ENCODE data around the gene AKAP6. TPM values are rescaled to one million over a fixed set of nuclear protein-coding genes. Genes with fewer than 3 reads are reported as not detected.

Gene AKAP6
- total RNA-seq, 1 experiment from 2014 or later = 1.1 TPM

DNA sequence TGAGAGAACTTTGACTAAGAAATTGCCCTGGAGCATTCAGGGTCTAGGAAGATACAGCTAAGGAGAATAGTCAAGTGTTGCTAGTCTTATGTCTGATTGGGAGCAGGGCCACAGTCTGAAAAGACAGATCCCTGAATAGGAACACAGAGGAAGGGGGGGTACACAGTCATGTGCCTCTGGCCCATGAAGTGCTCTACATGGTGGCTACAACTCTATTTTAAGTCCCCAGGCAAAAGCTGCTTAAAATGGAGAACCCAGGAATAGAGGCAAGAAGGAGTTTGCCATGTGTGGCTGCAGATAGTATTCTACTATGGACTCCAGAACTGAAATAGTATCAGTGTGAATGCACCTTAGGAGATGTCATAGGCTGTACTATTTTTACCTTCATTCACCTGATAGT is 491.6 kb downstream of the AKAP6 start:
- Histone ChIP-seq H3K79me1 (ENCODE audit: insufficient read depth, low read depth, low read length, poor library complexity, severe bottlenecking) (no peaks in the 10 kb centered on the region), H2BK120ac (ENCODE audit: low read depth, low read length, poor library complexity, severe bottlenecking) (no peak overlapping the region), H3K4me1 (ENCODE audit: insufficient read depth, low read length) (no peaks in the 10 kb centered on the region), H3T11ph (ENCODE audit: low read length) (no peak overlapping the region), H3K18ac (ENCODE audit: insufficient read length, low read depth, low read length) (no peak overlapping the region), H4K20me1 (ENCODE audit: control insufficient read depth, insufficient read depth, insufficient read length) (no peaks in the 10 kb centered on the region), H3K79me2 (ENCODE audit: insufficient read depth, low read length) (no peaks in the 10 kb centered on the region), H2BK15ac (ENCODE audit: low read depth, low read length) (no peak overlapping the region), H3K4ac (ENCODE audit: low read depth, low read length) (no peak overlapping the region), H3K23me2 (ENCODE audit: insufficient read length, low read depth, low read length, poor library complexity, severe bottlenecking) (no peaks in the 10 kb centered on the region), H3K14ac (ENCODE audit: insufficient read depth, low read length) (no peak overlapping the region), H2BK5ac (ENCODE audit: insufficient read length, low read length) (no peak overlapping the region), H2BK12ac (ENCODE audit: insufficient read length, low read depth, low read length) (no peak overlapping the region), H3K27ac (ENCODE audit: insufficient read length, low read depth, low read length) (no peak overlapping the region), H2AFZ (ENCODE audit: low read length) (no peak overlapping the region), H4K5ac (ENCODE audit: insufficient read length, low read depth, low read length) (no peak overlapping the region), H3K23ac (ENCODE audit: insufficient read length, low read depth, low read length) (no peak overlapping the region), H3K9me3 (ENCODE audit: control insufficient read depth, low read depth, low read length) (no peaks in the 10 kb centered on the region), H4K91ac (ENCODE audit: insufficient read length, low read depth, low read length) (no peak overlapping the region), H3K4me2 (ENCODE audit: insufficient read depth, insufficient read length, low read length) (no peak overlapping the region), H2BK20ac (ENCODE audit: low read depth, low read length, poor library complexity, severe bottlenecking) (no peak overlapping the region), H3K27me3 (ENCODE audit: insufficient read depth, low read length) (no peaks in the 10 kb centered on the region), H3K56ac (ENCODE audit: insufficient read length, low read depth, low read length) (no peak overlapping the region), H4K8ac (replicated peaks; ENCODE audit: insufficient read length, low read depth, low read length) (no peak overlapping the region), H2AK5ac (ENCODE audit: insufficient read length, low read length) (no peak overlapping the region), H3K9ac (ENCODE audit: extremely low read depth, insufficient read length, low read length) (no peak overlapping the region)
- no peak for DNase-seq
- H3K27me3 Mint-ChIP-seq (ENCODE audit: low read depth) = no peaks in the 10 kb centered on the region
- no peaks in the 10 kb centered on the region for H3K4me1 Mint-ChIP-seq
- TF ChIP-seq, protein P1, sequence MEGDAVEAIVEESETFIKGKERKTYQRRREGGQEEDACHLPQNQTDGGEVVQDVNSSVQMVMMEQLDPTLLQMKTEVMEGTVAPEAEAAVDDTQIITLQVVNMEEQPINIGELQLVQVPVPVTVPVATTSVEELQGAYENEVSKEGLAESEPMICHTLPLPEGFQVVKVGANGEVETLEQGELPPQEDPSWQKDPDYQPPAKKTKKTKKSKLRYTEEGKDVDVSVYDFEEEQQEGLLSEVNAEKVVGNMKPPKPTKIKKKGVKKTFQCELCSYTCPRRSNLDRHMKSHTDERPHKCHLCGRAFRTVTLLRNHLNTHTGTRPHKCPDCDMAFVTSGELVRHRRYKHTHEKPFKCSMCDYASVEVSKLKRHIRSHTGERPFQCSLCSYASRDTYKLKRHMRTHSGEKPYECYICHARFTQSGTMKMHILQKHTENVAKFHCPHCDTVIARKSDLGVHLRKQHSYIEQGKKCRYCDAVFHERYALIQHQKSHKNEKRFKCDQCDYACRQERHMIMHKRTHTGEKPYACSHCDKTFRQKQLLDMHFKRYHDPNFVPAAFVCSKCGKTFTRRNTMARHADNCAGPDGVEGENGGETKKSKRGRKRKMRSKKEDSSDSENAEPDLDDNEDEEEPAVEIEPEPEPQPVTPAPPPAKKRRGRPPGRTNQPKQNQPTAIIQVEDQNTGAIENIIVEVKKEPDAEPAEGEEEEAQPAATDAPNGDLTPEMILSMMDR (conservative IDR thresholded peaks at IDR 0.05) = no peak
- H3K27ac Mint-ChIP-seq = 0 out of 7 replicates have a peak overlapping the region, but pooled peaks of 1 of the 3 experiments have one; percentile 1
- H3K9me3 Mint-ChIP-seq = no peaks in the 10 kb centered on the region
- no peak overlapping the region for H3K4me3 Mint-ChIP-seq
- H3K36me3 Mint-ChIP-seq (ENCODE audit: insufficient read depth in 1 of 3, low read depth in 3 of 3) = no peaks in the 10 kb centered on the region

Data from H9 (cell line).